Activated CD4-positive, alpha-beta T cell treated with anti-CD3 and anti-CD28 coated beads, Interleukin-2, Interleukin-6, amounts not matched to agents 100 ng/mL and 50 ng/mL, durations not matched to agents 16 hours and 8 hours (primary cell): ENCODE results near the gene NFATC1.
"Not testable (repeated sequence)": the region's sequence is repeated elsewhere in the genome, so short reads cannot be mapped to it uniquely, and the experiment has no call there.

ENCODE experiments used
- DNase-seq: peaks from one replicate; pipeline ENCODE4 v3.0.0-alpha.2; 2020

Gene NFATC1

DNA sequence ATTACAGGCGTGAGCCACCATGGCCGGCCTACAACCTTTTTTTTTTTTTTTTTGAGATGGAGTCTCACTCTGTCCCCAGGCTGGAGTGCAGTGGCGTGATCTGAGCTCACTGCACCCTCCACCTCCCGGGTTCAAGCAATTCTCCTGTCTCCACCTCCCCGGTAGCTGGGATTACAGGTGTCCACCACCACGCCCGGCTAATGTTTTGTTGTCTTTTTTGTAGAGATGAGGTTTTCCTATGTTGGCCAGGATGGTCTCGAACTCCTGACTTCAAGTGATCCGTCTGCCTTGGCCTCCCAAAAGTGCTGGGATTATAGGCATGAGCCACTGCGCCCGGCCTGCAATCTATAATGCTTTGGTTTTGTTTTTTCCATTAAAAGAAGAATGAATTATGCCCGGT is 19.1 kb upstream of the NFATC1 start:
- not testable (repeated sequence) for DNase-seq

DNA sequence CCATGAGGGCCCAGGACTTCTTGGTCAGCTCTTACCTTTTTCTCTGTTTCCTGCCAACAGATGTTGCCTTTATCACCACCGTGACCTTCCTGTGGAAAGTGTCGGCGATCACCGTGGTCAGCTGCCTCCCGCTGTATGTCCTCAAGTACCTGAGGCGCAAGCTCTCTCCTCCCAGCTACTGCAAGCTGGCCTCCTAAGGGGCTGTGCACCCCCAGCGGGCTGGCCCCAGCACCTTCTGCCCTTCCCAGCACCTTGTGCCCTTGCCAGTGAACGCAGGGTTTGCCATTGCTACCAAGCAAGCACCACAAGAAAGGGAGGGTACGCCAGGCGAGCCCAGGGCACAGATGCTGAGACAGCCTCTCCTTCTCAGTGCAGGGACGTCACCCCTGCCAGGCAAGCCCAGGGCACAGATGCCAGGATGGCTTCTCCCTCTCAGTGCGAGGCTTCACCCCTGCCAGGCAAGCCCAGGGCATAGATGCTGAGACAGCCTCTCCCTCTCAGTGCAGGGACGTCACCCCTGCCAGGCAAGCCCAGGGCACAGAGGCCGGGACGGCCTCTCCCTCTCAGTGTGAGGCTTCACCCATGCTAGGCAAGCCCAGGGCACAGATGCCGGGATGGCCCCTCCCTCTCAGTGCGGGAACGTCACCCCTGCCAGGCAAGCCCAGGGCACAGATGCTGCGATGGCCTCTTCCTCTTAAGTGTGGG is 18.4 kb upstream of the NFATC1 start:
- DNase-seq = no peak

DNA sequence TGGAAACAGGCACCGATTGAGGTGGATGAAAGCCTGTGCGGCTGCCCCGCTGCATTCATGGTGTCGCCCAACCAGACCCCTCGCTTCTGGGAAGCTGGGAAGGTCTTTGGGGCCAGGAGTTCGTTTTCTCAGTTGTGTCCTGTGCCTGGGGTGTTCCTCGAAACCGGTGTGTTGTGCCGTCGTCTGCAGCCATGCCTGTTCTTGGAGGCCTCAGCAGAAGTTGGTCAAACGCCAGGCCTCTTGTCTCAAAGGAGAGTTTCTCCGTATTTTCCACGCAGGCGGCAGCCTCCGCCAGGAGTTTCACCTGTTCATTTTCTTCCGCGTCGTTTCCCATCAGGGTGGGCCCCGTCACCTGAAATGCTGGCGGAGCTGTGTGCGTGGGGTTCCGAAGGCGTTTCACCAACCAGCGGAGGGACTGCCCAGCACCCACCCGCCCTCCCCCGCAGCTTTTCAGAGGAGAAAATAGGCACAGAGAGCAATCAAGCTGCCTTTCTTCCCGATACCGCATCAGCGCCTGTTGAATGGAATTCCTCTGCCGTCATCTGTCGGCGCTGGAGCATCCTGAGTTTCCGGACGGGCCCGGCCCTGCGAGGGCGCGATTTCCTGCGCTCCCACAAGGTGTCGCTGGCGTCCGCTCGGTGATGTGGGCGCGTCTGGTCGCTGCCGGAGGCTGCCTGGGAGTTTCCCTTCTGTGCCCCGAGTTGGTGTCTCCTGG is 17.0 kb upstream of the NFATC1 start:
- DNase-seq = peak; percentile 86

DNA sequence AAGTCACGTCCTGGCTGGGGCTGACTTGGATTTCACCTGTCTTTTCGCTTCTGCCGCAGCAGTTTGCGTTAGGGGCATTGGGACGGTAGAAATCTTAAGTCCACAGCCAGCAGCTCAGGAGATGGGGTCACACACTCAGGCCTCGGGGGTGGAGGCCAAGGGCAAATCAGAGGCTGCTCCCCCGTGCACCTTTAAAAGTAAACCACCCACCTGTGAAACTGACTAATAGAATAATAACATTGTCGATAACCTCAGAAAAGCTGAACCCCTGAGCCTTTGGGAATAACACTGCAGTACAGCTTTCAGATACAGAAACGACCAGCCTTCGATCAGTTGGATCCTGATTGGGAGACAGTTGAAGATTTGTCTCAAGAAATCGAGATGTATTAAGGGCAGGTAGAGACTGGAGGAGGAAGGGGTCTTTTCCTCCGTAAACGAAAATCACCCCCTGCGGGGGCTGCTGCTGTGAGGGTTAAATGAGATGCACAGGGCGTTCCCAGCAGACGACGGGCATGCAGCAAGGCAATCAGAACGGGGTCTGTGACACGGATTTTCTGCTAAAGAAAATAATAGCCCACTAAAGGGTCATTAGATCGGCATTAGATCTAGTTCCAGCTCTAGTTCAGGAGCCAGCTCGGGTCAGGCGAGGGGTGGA is 16.4 kb upstream of the NFATC1 start:
- DNase-seq = no peak

DNA sequence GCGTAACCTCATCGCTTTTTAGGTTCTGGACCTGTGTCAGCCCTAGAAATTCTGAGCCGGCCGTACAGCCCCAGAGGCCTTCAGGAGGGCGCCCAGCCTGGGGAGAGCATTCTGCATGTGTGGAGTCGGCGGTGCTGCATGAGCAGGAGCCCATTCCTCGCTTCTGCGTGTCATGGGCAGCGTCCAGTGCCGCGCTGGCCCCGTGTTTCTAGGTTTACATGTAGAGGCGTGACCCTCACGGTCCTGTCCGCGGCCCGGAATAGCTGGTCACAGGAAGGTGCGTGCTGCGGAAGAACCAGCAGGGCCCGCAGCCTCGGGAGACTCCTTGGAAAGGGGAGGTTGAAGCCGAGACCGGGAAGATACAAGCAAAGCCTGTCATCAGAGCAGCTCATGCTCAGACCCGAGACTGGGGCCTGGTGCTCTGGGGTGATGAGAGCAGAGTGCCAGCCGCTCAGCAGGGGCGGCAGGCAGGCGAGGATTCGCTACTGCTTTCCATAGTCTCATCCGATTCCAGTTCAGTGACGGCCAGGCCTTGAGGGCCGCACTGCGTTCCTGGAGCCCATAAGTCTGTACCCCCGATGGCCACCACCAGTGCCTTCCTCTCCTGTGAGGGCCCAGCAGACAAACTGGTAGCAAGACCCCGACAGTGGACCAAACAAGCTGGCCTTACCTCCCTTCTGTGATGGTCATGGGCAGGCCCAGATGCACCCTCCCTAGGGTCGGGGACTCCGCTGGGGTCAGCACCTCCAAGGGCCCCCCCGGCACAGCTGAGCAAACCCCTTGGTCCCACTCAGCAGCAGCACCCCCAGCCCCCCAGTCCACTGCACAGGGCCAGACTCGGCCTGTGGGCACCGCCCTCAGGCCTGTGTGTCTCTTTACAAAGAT is 15.6 kb upstream of the NFATC1 start:
- no peak for DNase-seq

DNA sequence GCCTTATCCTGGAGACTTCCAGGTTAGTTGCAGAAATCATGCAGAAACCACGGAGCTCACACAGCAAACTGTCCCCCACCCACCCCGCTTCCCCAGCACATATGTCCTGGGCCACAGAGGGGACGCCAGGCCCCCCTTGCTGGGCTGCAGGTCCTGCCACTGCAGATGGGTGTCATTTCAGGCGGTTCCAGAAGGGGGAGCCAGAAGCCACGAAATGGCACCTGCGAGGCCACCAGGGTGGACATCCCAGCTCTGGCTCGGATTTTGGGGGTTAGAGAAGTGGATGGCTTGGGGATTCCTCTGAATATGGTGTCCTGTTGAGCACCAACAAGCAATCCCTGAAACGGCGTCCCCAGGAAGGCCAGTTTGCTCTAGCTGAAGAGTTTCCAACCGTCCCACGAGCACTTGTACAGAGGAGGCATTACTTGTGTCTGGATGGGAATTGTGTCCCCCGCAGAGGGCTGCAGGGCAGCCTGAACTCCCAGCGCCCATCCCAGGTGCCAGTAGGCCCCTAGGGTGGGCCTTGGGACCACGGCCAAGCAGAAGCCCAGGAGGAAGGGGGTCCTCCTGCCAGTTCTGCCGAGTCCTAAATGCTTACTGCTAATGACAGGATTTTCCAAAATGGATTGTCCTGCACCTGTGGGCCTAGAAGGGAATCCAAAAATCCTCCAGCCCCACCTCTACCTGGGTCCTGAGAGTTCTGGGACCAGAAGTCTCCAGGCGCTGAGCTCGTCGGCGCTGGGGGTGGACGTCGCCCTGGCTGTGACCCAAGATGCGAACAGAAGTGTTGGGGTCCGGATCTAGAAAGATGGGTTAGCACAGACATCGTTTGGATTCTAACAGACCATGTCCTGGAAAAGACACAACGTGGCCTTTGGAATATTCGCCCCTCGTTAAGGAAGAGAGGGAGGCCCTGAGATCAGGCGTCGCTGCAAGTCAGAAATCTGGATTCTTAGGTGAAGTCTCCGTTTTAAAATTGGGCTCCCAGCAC is 14.6 kb upstream of the NFATC1 start:
- peak; percentile 77 for DNase-seq

DNA sequence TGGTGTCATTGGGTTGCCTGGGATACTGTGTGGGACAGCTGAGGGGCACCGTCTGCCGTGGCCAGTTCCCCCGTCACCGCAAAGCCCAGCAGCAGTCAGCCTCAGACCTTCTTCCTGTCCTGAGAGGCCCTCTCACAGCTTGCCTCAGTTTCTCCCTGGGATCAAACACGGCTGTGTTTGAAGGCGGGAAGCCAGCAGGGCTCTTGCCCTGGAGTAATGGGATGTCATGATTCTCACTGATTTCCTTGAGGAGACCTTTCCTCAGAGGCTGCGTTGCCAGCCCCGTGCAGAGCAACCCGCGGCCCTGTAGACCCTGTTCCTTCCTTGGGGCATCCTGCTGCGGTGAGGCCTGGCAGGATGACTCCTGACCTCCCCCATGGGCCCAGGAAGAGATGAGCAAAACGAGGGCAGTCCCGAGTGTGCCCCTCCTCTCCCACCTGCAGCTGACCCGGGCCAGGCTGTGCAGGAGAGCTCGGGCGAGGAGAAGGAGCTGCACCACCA is 13.9 kb upstream of the NFATC1 start:
- no peak for DNase-seq

DNA sequence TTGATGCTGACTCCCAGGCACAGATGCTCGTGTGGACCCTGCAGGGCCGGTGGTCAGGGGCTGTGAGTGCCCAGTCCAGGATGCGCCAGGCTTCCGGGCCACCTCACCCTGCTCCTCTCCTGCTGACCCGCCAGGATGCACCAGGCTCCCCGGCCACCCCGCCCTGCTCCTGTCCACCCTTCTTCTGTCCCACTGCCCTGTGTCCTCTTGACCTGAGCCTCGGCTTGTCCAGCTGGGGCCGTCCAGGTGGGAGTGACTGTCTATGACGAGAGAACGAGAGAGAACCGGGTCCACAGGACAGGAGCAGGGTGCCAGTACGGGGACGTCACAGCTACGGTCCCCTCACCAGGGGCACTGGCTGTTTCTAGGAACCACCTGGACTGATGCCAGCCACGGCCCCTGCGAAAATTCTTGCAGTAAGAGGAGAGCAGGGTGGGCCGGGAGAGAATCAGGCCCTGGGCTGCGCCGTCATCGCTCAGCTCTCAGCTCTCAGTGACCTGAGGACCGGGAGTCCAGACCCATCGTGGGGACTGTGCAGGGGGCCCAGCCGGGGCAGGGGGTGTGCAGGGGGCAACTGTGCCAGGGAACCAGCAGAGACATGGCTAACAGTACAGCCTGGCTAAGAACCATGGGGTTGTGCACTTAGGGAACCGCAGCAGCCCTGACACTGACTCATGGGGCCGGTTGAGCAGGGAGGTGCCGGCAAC is 12.9 kb upstream of the NFATC1 start:
- no peak for DNase-seq

DNA sequence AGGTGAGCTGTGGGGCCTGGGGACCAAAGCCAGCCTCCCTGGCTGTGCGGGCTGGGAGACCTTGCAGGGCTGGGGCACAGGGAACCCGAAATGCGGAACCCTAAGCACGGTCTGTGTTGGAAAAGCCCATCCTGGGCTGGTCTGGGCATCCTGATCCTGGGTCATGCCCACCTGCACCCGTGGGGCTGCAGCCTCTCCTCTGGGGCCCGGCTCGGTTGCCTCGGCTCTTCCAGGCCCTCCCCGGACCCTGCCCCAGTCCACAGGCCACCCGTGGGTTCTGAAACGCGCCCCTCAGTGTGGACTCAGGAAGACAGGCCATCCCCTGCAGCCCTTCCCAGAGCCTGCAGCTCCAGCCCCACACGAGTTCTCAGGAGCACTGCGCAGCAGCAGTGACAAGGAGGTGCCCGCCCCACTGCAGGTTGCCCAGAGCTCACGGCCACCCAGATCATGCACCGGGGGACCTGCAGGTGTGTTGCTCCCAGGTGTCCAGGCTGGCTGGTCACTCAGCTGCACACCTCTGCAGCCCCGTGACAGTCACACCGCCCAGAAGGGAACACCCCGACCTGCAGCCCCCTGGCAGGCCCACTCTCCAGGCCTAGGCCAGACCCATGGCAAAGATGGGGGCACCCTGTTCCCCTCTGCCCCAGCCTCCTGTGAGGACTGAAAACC is 12.2 kb upstream of the NFATC1 start:
- no peak for DNase-seq

DNA sequence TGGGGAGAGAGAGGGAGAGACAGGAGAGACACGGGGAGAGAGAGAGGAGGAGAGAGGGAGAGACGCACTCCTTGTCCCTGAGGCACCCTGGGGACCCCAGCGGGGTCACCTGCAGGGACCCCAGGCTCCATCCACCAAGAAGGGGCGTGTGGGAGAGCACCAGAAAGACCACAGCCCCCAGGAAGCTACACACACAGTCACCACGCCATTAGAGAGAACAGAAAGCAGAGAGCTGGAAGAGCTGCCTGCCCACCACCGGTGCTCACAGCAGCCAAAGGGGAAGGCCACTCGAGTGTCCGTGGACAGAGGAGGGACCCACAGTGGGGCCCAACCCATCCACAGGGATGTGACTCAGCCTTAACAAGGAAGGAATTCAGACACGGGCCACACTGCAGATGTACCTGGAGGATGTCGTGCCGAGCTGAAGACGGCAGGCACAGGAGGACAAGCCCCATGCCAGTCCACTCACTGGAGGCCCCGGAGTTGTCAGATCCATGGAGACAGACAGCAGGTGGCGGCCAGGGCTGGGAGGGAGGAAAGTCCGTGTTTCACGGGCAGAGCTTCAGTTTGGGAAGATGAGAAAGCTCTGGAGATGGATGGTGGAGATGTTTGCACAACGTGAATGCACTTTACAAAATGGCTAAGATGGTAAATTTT is 11.5 kb upstream of the NFATC1 start:
- DNase-seq = no peak

DNA sequence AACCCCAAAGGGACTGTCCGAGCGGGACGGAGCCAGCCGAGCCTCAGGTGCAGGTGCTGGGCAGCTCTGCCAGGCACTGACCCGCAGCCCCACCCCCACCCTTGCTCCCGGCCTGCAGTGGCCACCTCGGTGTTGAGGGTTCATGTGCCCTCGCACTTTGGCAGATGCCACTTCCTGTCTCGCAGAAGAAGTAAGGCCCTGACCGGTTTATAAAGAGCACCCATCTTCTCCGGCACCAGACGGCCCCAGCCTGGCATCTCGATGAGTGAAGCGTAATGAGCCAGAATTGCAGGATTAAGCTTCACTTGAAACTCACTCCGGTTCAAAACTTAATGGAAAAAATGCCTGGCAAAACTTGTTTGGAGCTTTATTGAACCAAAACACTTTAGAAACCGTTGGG is 10.9 kb upstream of the NFATC1 start:
- DNase-seq = no peak

DNA sequence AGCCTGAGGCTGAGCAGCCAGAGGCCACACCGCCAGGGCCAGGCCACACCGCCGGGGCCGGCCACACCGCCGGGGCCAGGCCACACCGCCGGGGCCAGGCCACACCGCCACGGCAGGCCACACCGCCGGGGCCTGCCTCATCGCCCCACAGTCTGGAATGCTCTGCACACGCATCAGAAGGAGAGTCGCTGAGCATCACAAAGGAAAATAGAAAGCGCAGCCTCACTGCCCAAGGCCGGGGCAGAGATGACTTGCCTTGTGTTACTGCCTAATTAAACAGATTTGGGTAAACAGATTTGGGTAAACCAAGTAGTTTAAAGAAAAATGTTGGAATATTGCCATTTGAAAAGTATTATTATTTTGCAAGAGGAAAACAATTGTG is 10.4 kb upstream of the NFATC1 start:
- DNase-seq = no peak

DNA sequence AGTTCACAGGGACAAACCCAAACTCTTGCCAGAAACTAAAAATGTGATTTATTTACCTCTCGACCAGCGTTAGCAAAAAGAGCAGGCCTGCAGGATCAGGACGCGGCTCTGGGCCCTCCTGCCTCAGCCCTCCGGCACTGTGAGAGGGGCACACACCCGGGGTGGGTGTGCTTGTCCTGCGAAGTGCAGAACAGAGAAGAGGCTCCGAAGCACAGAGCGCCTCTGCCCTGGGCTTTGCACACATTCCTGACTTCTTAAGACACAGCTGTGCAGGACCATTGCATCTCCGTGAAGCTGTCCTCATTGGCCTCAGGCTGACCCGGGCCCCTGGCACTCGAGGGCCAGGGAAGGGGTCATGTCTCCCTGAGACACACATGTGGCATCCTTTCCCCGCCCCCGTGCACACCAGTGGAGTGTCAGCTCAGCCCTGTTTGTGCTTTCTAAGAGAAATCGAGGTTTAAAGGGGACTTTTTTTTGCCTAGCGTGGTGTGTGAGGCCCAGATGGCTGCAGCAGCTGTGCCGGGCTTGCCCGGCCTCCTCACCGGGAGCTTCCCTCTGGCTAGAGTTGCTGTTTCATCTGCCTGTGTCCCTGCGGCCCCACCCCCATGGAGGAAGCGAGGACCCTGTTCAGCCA is 9.9 kb upstream of the NFATC1 start:
- no peak for DNase-seq

DNA sequence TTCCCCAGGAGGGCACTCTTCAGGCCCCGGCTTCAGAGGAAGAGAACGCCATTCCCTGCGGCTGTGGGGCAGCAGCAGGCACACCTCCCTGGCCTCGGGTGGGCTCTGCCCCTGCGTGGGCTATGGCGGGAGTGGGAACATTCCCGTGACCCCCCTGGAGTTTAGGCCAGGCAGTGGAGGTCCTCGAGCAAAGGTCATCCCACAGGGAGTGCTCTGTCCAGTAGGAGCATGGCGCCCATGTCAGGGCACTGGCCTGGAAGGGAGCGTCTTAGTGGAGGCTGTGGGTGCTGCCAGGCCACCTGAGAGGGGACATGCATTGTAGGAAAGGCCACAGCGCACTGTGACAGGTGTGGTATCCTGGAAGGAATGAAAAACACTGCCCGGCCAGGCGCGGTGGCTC is 9.2 kb upstream of the NFATC1 start:
- no peak for DNase-seq

DNA sequence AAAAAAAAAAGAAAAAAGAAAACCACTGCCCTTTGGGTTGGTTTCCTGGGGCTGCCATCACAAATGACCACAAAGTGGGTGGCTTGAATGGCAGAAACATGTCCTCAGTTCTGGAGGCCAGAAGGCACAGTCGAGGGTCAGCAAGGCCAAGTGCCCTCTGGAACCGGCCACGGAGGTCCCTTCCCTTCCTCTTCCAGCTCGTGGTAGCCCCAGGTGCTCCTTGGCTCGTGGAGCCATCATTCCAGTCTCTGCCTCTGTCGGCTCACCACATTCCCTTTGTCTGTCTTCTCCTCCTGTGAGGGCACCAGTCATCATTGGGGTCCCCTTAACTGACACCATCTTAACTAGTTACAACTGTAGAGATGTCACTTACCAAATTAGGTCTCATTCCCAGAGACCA is 8.5 kb upstream of the NFATC1 start:
- DNase-seq = no peak

DNA sequence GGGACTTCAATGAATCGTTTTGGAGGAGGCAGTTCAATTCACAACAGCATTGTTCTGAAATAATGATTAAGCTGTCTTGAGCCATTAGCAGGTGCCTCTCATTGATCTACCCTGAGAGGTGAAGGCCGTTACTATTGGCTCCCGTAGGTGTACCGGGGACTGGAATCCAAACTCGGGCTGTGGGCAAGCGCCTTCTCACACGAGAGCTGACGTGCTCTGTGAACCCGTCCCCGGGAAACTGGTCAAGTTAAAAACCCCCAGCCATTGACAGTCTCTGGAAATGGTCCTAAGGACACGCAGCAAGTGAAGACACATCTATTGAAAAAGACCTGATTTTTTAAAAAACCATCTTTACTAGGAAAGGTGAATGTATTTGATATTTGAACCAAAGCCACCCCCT is 8.1 kb upstream of the NFATC1 start:
- DNase-seq = no peak

DNA sequence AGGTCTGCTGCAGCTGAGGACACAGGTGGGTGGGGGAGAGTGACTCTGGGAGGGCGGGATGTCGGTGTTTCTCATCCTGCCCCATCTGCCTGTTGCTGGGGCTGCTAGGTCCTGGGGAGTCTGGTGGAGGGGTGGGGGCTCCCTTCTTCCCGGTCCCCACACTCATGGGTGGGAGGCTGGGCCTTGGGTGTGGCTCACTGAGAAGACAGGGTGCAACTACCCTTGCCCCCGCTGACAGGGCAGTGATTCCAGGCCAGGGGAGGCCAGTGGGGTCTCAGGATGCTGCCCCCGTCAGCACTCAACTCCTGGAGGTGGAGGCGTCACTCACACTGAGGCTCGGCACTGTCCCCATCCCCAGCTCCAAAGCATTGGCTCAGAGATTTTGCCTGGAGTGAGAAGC is 7.7 kb upstream of the NFATC1 start:
- DNase-seq = no peak

DNA sequence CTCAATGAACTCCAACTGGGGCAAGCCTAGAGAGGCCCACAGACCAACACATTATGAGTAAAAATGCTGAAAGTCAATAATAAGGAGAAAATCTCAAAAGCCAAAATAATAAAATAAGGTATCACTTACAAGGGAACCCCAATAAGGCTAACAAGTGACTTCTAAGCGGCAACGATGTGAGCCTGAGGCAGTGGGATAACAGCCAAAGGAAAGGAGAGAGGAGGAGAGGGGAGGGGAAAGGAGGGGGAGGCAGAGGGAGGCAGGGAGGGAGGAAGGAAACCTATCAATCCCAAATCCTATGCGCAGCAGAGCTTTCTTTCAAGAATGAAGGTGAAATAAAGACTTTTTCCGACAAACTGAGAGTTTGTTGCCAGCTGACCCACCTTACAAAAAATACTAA is 6.0 kb upstream of the NFATC1 start:
- no peak for DNase-seq

DNA sequence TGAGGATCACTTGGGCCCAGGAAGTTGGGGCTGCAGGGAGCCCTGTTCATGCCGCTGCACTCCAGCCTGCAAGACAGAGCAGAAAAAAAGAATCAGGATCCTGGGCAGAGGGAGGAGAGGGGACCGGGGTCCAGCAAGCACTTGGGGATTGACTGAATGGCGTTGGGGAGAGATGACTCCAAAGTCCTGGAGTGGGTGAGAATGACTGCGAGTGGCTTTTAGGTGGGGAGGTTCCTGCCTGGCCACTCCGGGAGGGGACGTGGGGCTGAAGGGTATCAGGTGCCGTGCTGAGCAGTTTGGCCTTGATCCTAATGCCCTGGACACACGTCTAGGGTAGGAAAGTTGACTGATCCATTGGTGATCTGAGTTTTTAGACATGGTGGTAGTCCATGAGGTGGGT is 3.5 kb upstream of the NFATC1 start:
- no peak for DNase-seq
